GM12891 (cell line): ENCODE measurements around the gene TRPM8.

Experiments
- POLR2A ChIP-seq: IDR thresholded peaks from 2 replicates; pipeline ENCODE4 v1.6.1; 2011; ENCODE audit warnings: low read depth, low read length, control low read depth
- POLR2AphosphoS5 ChIP-seq: IDR thresholded peaks from 2 replicates; pipeline ENCODE4 v1.6.1; 2011; ENCODE audit warnings: low read depth, low read length, control low read depth
- SPI1 ChIP-seq: IDR thresholded peaks from 2 replicates; pipeline ENCODE4 v1.6.1; 2011; ENCODE audit warnings: low read depth, low read length, control low read depth

DNA sequence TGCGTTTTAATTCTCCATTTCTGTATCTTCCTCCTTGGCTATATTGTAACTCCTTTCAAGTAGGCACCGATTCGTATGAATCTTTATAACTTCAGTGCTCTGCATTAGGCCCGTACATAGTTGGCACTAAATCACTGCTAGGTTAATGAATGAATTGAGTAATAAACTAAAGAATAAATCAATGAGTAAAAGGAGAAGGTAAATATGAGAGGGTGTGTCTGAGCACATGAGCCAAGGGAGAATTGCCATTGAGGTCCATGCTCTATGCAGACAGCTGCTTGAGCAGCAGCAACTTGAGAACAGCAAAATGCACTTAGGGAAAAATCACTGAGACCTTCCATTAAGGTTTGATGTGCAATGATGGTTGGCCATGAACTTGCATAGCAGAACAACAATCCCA is 11.2 kb upstream of the TRPM8 start:
- TF ChIP-seq POLR2AphosphoS5, result no peak
- no peak for TF ChIP-seq SPI1
- TF ChIP-seq POLR2A, result no peak
